Tibial artery (tissue), 4 donors: Measurements from ENCODE around the gene NRXN3.

Source experiments
- DNase-seq, 2 donors: peaks; one replicate each; pipeline ENCODE4 v3.0.0-alpha.2; 2019
- H3K27ac ChIP-seq, 2 donors: fragments of 200-600 bp; sonication (generic) in 1 of 2; 1 replicate in 1 of 2; 2 replicates in 1 of 2; pipeline ENCODE4 v1.5.1; 2018 to 2019; ENCODE audit warnings: mild to moderate bottlenecking in 1 of 2
- H3K27me3 ChIP-seq, 2 donors: fragments of 200-600 bp; sonication (generic) in 1 of 2; one replicate each; pipeline versions ENCODE4 v1.5.1 to v1.6.0; 2016 to 2019
- H3K36me3 ChIP-seq, 3 donors: fragments of 200-600 bp; sonication (generic) in 2 of 3; one replicate each; pipeline ENCODE4 v1.5.1; 2016 to 2019; ENCODE audit warnings: mild to moderate bottlenecking in 2 of 3
- H3K4me1 ChIP-seq, 4 donors: fragments of 200-600 bp; sonication (generic) in 2 of 4; 1 replicate in 3 of 4; 2 replicates in 1 of 4; pipeline ENCODE4 v1.5.1; 2016 to 2019
- H3K4me3 ChIP-seq, 2 donors: fragments of 200-600 bp; sonication (generic) in 1 of 2; 1 replicate in 1 of 2; 2 replicates in 1 of 2; pipeline ENCODE4 v1.5.1; 2018 to 2019; ENCODE audit warnings: mild to moderate bottlenecking in 2 of 2
- H3K9me3 ChIP-seq, 3 donors: fragments of 200-600 bp; sonication (generic) in 1 of 3; one replicate each; pipeline ENCODE4 v1.5.1; 2016 to 2019
- intact Hi-C: fragments of 100-400 bp; cut with DNase I; formaldehyde crosslinking; loops from one replicate; pipeline ENCODE4 v1.15.0; 2023; ENCODE audit warnings: low total_unique reads
- TF ChIP-seq, protein P1 (sequence below), 2 experiments: fragments of 200-600 bp in 1 of 2; fragments of 450-650 bp in 1 of 2; IDR thresholded peaks; one replicate each; pipeline ENCODE4 v1.5.1; 2017 to 2019; ENCODE audit warnings: antibody characterized with exemption in 2 of 2, mild to moderate bottlenecking in 1 of 2, moderate library complexity in 1 of 2

NRXN3 gene

DNA sequence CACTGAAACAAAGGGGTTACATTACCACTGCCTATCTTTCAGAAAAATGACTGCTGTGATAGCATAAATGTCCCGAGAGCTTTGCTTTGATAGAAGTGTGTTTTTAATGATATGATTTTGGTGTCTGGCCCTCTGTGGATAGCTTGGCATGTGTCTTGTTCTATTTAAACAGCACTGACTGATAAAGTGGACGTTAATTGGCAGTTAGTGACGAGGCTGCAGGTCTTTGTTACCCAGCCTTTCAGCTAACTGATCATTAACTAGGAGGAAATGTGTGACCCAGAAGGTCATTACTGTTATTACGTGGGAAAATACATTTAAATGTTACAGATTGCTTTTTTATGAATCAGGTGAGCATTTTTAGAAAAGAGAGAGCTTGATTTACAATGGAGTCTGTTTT is 1612.9 kb downstream of the NRXN3 start:
- intact Hi-C loops = no loop called here
- TF ChIP-seq, protein P1, sequence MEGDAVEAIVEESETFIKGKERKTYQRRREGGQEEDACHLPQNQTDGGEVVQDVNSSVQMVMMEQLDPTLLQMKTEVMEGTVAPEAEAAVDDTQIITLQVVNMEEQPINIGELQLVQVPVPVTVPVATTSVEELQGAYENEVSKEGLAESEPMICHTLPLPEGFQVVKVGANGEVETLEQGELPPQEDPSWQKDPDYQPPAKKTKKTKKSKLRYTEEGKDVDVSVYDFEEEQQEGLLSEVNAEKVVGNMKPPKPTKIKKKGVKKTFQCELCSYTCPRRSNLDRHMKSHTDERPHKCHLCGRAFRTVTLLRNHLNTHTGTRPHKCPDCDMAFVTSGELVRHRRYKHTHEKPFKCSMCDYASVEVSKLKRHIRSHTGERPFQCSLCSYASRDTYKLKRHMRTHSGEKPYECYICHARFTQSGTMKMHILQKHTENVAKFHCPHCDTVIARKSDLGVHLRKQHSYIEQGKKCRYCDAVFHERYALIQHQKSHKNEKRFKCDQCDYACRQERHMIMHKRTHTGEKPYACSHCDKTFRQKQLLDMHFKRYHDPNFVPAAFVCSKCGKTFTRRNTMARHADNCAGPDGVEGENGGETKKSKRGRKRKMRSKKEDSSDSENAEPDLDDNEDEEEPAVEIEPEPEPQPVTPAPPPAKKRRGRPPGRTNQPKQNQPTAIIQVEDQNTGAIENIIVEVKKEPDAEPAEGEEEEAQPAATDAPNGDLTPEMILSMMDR (IDR thresholded peaks at IDR 0.05) = no peak
- Histone ChIP-seq H3K27ac (no peak overlapping the region), H3K4me3 (no peak overlapping the region), H3K27me3 (no peaks in the 10 kb centered on the region), H3K4me1 (no peaks in the 10 kb centered on the region), H3K9me3 (no peaks in the 10 kb centered on the region), H3K36me3 (no peaks in the 10 kb centered on the region)
- no peak for DNase-seq

DNA sequence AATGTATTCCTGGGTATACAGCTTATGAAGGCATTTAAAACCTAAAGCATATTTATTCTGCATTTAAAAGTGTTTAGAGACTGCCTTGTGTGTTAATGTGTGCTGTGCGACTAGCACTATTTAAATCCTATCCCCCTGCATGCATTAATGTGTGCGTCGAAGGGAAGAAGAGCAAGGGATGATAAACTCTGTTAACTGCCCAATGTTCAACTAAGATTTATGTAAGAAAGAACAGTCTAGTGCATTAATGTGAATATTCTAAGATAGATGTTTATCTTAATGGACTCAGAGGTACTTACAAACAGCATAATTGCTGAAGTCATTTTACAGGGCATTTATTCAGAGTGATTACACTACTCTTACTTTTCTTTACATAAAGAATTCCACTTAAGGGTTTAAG is 1616.3 kb downstream of the NRXN3 start:
- H3K27ac ChIP-seq = no peak overlapping the region
- TF ChIP-seq, protein P1 (IDR thresholded peaks at IDR 0.05) = no peak
- no peak for DNase-seq
- no peak overlapping the region for H3K4me3 ChIP-seq
- H3K9me3 ChIP-seq = peaks cover 0 to 3% (median 0%) of the 10 kb centered on the region in 3 donors
- H3K36me3 ChIP-seq = no peaks in the 10 kb centered on the region
- H3K27me3 ChIP-seq = no peaks in the 10 kb centered on the region
- intact Hi-C loops = no loop called here
- H3K4me1 ChIP-seq = no peaks in the 10 kb centered on the region

DNA sequence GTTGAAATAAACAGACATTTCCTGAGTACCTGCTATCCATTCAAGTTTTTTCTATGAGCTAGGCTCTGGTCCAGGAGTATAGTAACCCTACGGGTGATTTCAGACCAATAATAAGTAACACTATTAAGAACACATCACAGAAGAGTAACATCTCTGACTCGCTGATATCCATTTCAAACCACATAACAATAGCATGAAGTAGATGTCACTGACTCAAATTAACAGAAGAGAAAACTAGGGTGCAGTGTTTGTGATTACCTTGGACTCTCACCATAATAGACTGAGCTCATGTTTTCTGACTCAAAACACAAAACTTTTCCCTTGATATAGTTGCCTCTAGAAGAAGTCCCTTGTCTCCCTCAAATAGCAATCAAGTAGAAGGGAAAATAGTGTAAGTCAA is 1618.2 kb downstream of the NRXN3 start:
- Histone ChIP-seq H3K36me3 (no peaks in the 10 kb centered on the region), H3K9me3 (peaks cover 0 to 3% (median 0%) of the 10 kb centered on the region in 3 donors), H3K27me3 (no peaks in the 10 kb centered on the region), H3K27ac (no peak overlapping the region), H3K4me1 (no peaks in the 10 kb centered on the region), H3K4me3 (no peak overlapping the region)
- intact Hi-C loops = no loop called here
- TF ChIP-seq, protein P1 (IDR thresholded peaks at IDR 0.05) = no peak
- DNase-seq = no peak

DNA sequence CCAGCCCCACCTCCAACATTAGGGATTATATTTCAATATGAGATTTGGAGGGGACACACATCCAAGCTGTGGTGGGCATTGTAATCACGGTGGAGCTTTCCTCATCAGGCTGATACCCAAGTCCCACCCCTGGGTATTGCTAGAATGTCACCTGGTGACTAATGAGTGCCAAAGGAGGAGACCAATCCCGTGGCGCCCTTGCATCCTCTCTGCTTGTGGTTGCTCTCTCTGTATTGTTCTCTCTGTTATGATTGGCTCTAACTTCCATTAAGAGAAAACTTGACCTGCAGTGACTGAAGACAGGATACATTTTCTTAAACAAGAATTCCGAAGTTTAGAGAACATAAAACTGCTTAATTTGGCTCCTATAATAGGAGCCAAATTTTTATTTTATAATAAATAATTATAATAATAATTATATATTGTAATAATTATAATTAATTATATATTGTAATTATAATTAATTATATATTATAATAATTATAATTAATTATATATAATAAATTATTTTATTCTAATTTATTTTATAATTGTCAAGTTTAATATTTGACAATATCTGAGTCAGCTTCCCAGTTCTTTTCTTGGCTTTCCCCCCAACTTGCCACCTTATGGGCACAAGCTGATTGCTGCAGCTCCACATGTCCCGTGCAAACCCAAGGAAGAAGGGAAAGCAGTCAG is 1621.0 kb downstream of the NRXN3 start:
- no peaks in the 10 kb centered on the region for H3K4me1 ChIP-seq
- H3K4me3 ChIP-seq = no peak overlapping the region
- no peaks in the 10 kb centered on the region for H3K27me3 ChIP-seq
- H3K27ac ChIP-seq = no peak overlapping the region
- intact Hi-C loops = no loop called here
- DNase-seq = no peak
- H3K36me3 ChIP-seq = no peaks in the 10 kb centered on the region
- TF ChIP-seq, protein P1 (IDR thresholded peaks at IDR 0.05) = no peak
- peaks cover 0 to 3% (median 0%) of the 10 kb centered on the region in 3 donors for H3K9me3 ChIP-seq

DNA sequence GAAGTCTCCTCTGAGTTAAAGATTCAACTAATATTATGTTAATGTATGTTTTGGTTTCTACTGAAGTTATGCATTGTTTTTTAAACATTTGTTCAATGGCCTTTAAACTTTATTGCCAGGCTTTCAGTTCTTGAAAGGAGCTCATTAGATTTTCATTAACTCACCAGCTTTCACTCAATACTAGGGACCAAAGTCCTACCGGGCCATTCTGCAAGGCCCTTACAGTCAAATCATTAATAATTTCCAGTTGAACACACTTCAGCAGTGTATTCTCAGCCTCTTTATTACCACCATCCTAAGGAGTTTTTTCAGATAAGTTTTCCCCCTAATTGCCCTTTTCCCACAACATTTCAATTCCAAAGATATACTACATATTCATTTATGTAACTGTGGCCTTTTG is 1631.9 kb downstream of the NRXN3 start:
- TF ChIP-seq, protein P1 (IDR thresholded peaks at IDR 0.05) = no peak
- Histone ChIP-seq H3K4me1 (no peaks in the 10 kb centered on the region), H3K4me3 (no peak overlapping the region), H3K9me3 (no peaks in the 10 kb centered on the region), H3K27me3 (no peaks in the 10 kb centered on the region), H3K36me3 (no peaks in the 10 kb centered on the region), H3K27ac (no peak overlapping the region)
- DNase-seq = no peak
- intact Hi-C loops = no loop called here

DNA sequence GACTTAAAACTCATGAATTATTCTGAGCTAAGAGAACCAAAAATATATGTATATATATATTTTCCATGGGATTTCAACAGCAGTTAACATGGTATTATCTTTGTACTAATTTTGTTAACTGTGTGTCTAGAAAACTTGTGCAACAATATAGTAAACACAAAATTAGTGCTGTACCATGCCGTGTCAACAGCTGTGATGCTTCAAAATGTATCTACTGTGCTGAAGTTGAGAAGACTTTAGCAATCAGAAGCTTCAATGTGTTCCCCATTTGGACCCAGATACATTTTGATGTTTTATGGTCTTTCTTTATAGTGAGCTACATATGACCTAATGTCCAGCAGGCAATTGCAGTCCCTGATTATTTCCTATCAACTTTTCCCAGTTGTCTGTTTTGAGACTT is 1635.5 kb downstream of the NRXN3 start:
- Histone ChIP-seq H3K9me3 (no peaks in the 10 kb centered on the region), H3K4me1 (no peaks in the 10 kb centered on the region), H3K27me3 (no peaks in the 10 kb centered on the region), H3K36me3 (no peaks in the 10 kb centered on the region), H3K4me3 (no peak overlapping the region), H3K27ac (no peak overlapping the region)
- no peak for DNase-seq
- TF ChIP-seq, protein P1 (IDR thresholded peaks at IDR 0.05) = no peak
- intact Hi-C loops = no loop called here
